ENCODE measurements around the gene OPN1MW2.
"Not testable (repeated sequence)": the region's sequence is repeated elsewhere in the genome, so short reads cannot be mapped to it uniquely, and the experiment has no call there.

OPN1MW2 gene

GRCh38 chrX:154225292-154225691 is 5.7 kb downstream of the OPN1MW2 start:
- H3K27me3 ChIP-seq (ENCODE audit: control insufficient read depth, insufficient read depth, low read length); H3K79me2 ChIP-seq; H3K4me1 ChIP-seq; H3K36me3 ChIP-seq (ENCODE audit: control insufficient read depth, insufficient read depth, low read length); H3K9me3 ChIP-seq (ENCODE audit: control insufficient read depth, low read length); H2AFZ ChIP-seq; H3K4me3 ChIP-seq (ENCODE audit: low read depth, low read length); H3K27ac ChIP-seq; H3K4me2 ChIP-seq (ENCODE audit: low read length); H3K9ac ChIP-seq: not testable (repeated sequence)

GRCh38 chrX:154226706-154227105 is 7.2 kb downstream of the OPN1MW2 start:
- H3K4me2 ChIP-seq (ENCODE audit: low read length); H3K36me3 ChIP-seq (ENCODE audit: control insufficient read depth, insufficient read depth, low read length); H3K4me1 ChIP-seq; H3K79me2 ChIP-seq; H3K9ac ChIP-seq; H3K27ac ChIP-seq; H3K9me3 ChIP-seq (ENCODE audit: control insufficient read depth, low read length); H2AFZ ChIP-seq; H3K4me3 ChIP-seq (ENCODE audit: low read depth, low read length); H3K27me3 ChIP-seq (ENCODE audit: control insufficient read depth, insufficient read depth, low read length): not testable (repeated sequence)

GRCh38 chrX:154231443-154231842 is 11.9 kb downstream of the OPN1MW2 start:
- not testable (repeated sequence) for H3K9ac ChIP-seq; H3K27ac ChIP-seq; H2AFZ ChIP-seq; H3K9me3 ChIP-seq (ENCODE audit: control insufficient read depth, low read length); H3K79me2 ChIP-seq; H3K36me3 ChIP-seq (ENCODE audit: control insufficient read depth, insufficient read depth, low read length); H3K27me3 ChIP-seq (ENCODE audit: control insufficient read depth, insufficient read depth, low read length); H3K4me3 ChIP-seq (ENCODE audit: low read depth, low read length); H3K4me2 ChIP-seq (ENCODE audit: low read length); H3K4me1 ChIP-seq

- not testable (repeated sequence) for H3K36me3 ChIP-seq (ENCODE audit: control insufficient read depth, insufficient read depth, low read length); H2AFZ ChIP-seq; H3K27ac ChIP-seq; H3K4me2 ChIP-seq (ENCODE audit: low read length); H3K79me2 ChIP-seq; H3K9ac ChIP-seq; H3K27me3 ChIP-seq (ENCODE audit: control insufficient read depth, insufficient read depth, low read length); H3K4me1 ChIP-seq; H3K9me3 ChIP-seq (ENCODE audit: control insufficient read depth, low read length); H3K4me3 ChIP-seq (ENCODE audit: low read depth, low read length)
Observed at GRCh38 chrX:154233620-154234019, 14.1 kb downstream of the OPN1MW2 start.

- not testable (repeated sequence) for H3K4me1 ChIP-seq; H3K4me2 ChIP-seq (ENCODE audit: low read length); H2AFZ ChIP-seq; H3K79me2 ChIP-seq; H3K27me3 ChIP-seq (ENCODE audit: control insufficient read depth, insufficient read depth, low read length); H3K9ac ChIP-seq; H3K36me3 ChIP-seq (ENCODE audit: control insufficient read depth, insufficient read depth, low read length); H3K9me3 ChIP-seq (ENCODE audit: control insufficient read depth, low read length); H3K27ac ChIP-seq; H3K4me3 ChIP-seq (ENCODE audit: low read depth, low read length)
Observed at GRCh38 chrX:154238939-154239559, 19.5 kb downstream of the OPN1MW2 start.

- not testable (repeated sequence) for H3K27ac ChIP-seq; H3K79me2 ChIP-seq; H3K4me1 ChIP-seq; H3K27me3 ChIP-seq (ENCODE audit: control insufficient read depth, insufficient read depth, low read length); H3K9ac ChIP-seq; H2AFZ ChIP-seq; H3K9me3 ChIP-seq (ENCODE audit: control insufficient read depth, low read length); H3K4me3 ChIP-seq (ENCODE audit: low read depth, low read length); H3K4me2 ChIP-seq (ENCODE audit: low read length); H3K36me3 ChIP-seq (ENCODE audit: control insufficient read depth, insufficient read depth, low read length)
Observed at GRCh38 chrX:154239982-154240503, 20.5 kb downstream of the OPN1MW2 start.

GRCh38 chrX:154247377-154248045 is 28.0 kb downstream of the OPN1MW2 start:
- H2AFZ ChIP-seq; H3K27me3 ChIP-seq (ENCODE audit: control insufficient read depth, insufficient read depth, low read length); H3K4me1 ChIP-seq; H3K9me3 ChIP-seq (ENCODE audit: control insufficient read depth, low read length); H3K36me3 ChIP-seq (ENCODE audit: control insufficient read depth, insufficient read depth, low read length); H3K4me3 ChIP-seq (ENCODE audit: low read depth, low read length); H3K9ac ChIP-seq; H3K27ac ChIP-seq; H3K79me2 ChIP-seq; H3K4me2 ChIP-seq (ENCODE audit: low read length): not testable (repeated sequence)

- H3K79me2 ChIP-seq; H3K9ac ChIP-seq; H3K4me3 ChIP-seq (ENCODE audit: low read depth, low read length); H3K36me3 ChIP-seq (ENCODE audit: control insufficient read depth, insufficient read depth, low read length); H2AFZ ChIP-seq; H3K4me1 ChIP-seq; H3K4me2 ChIP-seq (ENCODE audit: low read length); H3K27ac ChIP-seq; H3K27me3 ChIP-seq (ENCODE audit: control insufficient read depth, insufficient read depth, low read length); H3K9me3 ChIP-seq (ENCODE audit: control insufficient read depth, low read length): not testable (repeated sequence)
Observed at GRCh38 chrX:154248076-154248475, 28.5 kb downstream of the OPN1MW2 start.

GRCh38 chrX:154257282-154257681 is 37.7 kb downstream of the OPN1MW2 start, which contains the start of gene OPN1MW3:
Gene OPN1MW3, plus strand, starts transcription at chrX:154257582. Its CDS starts 38 bp downstream, at chrX:154257620.
- H3K27me3 ChIP-seq (ENCODE audit: control insufficient read depth, insufficient read depth, low read length); H3K36me3 ChIP-seq (ENCODE audit: control insufficient read depth, insufficient read depth, low read length); H3K79me2 ChIP-seq; H3K4me3 ChIP-seq (ENCODE audit: low read depth, low read length); H2AFZ ChIP-seq; H3K4me2 ChIP-seq (ENCODE audit: low read length); H3K27ac ChIP-seq; H3K4me1 ChIP-seq; H3K9me3 ChIP-seq (ENCODE audit: control insufficient read depth, low read length); H3K9ac ChIP-seq: not testable (repeated sequence)

GRCh38 chrX:154258711-154259110 is 39.2 kb downstream of the OPN1MW2 start:
- not testable (repeated sequence) for H3K27me3 ChIP-seq (ENCODE audit: control insufficient read depth, insufficient read depth, low read length); H3K9me3 ChIP-seq (ENCODE audit: control insufficient read depth, low read length); H3K36me3 ChIP-seq (ENCODE audit: control insufficient read depth, insufficient read depth, low read length); H3K27ac ChIP-seq; H2AFZ ChIP-seq; H3K79me2 ChIP-seq; H3K4me3 ChIP-seq (ENCODE audit: low read depth, low read length); H3K4me2 ChIP-seq (ENCODE audit: low read length); H3K4me1 ChIP-seq; H3K9ac ChIP-seq

GRCh38 chrX:154263072-154263471 is 43.5 kb downstream of the OPN1MW2 start:
- not testable (repeated sequence) for H3K4me3 ChIP-seq (ENCODE audit: low read depth, low read length); H3K27ac ChIP-seq; H3K27me3 ChIP-seq (ENCODE audit: control insufficient read depth, insufficient read depth, low read length); H3K79me2 ChIP-seq; H3K9ac ChIP-seq; H3K9me3 ChIP-seq (ENCODE audit: control insufficient read depth, low read length); H3K4me2 ChIP-seq (ENCODE audit: low read length); H2AFZ ChIP-seq; H3K36me3 ChIP-seq (ENCODE audit: control insufficient read depth, insufficient read depth, low read length); H3K4me1 ChIP-seq

Data from parathyroid adenoma (tissue), 2 donors.